Chondrocyte (in vitro differentiated cells): Measurements from ENCODE around the gene CLTCL1. TPM values are rescaled to one million over a fixed set of nuclear protein-coding genes. Genes with fewer than 3 reads are reported as not detected.

Experiments
- DNase-seq: peaks from one replicate; pipeline ENCODE4 v3.0.0; 2021; ENCODE audit warnings: mixed read lengths, low spot score
- H3K27ac Mint-ChIP-seq: one replicate; pipeline ENCODE4 v1.8.0; 2021; ENCODE audit warnings: mild to moderate bottlenecking, moderate library complexity, mixed read lengths; ENCODE audit not compliant: unreplicated experiment
- H3K27me3 Mint-ChIP-seq: 2 replicates; pipeline ENCODE4 v1.8.0; 2021; ENCODE audit warnings: low read depth, mixed read lengths
- H3K36me3 Mint-ChIP-seq: 2 replicates; pipeline ENCODE4 v1.8.0; 2021; ENCODE audit warnings: low read depth, mixed read lengths
- H3K4me1 Mint-ChIP-seq: 2 replicates; pipeline ENCODE4 v1.8.0; 2021; ENCODE audit warnings: low read depth, mild to moderate bottlenecking, mixed read lengths
- H3K4me3 Mint-ChIP-seq: one replicate; pipeline ENCODE4 v1.8.0; 2021; ENCODE audit warnings: mild to moderate bottlenecking, moderate library complexity, mixed read lengths; ENCODE audit not compliant: unreplicated experiment
- H3K9me3 Mint-ChIP-seq: 2 replicates; pipeline ENCODE4 v1.8.0; 2021; ENCODE audit warnings: low read depth, mixed read lengths
- total RNA-seq: library from RNA; stranded (reverse); gene quantifications from 3 replicates; pipeline ENCODE4 v1.2.1, GENCODE V29; 2021
- TF ChIP-seq, protein P1 (sequence below): fragments of 200-600 bp; sonication (generic); IDR thresholded peaks from 2 replicates; pipeline ENCODE4 v1.5.0; 2021; ENCODE audit warnings: antibody characterized with exemption, mild to moderate bottlenecking, moderate library complexity

Gene CLTCL1
- total RNA-seq, 1 donor from 2014 or later: 24.2 TPM

DNA sequence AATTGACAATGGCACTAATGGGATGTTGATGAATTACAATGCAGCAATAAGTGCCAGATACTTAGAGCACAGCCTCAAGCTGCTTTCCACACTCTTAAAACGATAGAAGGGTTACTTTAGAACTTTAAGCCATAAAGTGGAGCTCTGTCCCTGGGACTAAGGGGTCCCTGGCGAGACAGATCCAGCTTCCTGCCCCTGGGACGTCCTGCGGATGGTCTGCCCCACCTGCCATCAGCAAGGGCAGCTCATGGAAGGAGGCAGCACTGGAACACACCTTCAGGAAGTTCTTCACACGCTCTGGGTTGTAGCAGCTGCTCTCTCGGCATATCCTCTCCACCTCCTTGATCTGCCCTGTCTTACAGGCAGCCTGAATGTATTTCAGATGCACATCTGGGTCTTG lies 67.9 kb downstream of the CLTCL1 start:
- no peaks in the 10 kb centered on the region for H3K4me1 Mint-ChIP-seq
- no peak overlapping the region for H3K27ac Mint-ChIP-seq
- TF ChIP-seq, protein P1, sequence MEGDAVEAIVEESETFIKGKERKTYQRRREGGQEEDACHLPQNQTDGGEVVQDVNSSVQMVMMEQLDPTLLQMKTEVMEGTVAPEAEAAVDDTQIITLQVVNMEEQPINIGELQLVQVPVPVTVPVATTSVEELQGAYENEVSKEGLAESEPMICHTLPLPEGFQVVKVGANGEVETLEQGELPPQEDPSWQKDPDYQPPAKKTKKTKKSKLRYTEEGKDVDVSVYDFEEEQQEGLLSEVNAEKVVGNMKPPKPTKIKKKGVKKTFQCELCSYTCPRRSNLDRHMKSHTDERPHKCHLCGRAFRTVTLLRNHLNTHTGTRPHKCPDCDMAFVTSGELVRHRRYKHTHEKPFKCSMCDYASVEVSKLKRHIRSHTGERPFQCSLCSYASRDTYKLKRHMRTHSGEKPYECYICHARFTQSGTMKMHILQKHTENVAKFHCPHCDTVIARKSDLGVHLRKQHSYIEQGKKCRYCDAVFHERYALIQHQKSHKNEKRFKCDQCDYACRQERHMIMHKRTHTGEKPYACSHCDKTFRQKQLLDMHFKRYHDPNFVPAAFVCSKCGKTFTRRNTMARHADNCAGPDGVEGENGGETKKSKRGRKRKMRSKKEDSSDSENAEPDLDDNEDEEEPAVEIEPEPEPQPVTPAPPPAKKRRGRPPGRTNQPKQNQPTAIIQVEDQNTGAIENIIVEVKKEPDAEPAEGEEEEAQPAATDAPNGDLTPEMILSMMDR: no peak
- H3K36me3 Mint-ChIP-seq: peaks cover 45% of the 10 kb centered on the region
- H3K27me3 Mint-ChIP-seq: no peaks in the 10 kb centered on the region
- H3K9me3 Mint-ChIP-seq: no peaks in the 10 kb centered on the region
- no peak overlapping the region for H3K4me3 Mint-ChIP-seq
- DNase-seq: no peak

DNA sequence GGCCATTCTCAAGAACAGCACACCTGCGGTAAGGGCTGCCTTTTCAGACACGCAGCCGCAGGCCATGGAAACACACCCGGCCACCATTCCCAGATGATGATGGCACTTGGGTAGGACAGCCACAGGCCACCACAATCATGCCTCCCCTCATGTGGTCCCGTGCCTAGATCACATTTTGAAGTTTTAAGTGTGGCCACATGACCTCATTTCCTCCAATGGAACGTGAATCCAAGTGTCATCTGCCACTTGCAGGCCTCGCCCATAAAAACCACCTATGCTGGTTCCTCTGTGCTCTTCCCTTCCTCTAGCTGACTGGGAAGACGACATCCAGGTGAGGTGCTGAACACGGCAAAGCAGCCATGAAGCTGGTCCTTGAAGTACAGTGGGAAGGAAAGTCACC lies 68.4 kb downstream of the CLTCL1 start:
- H3K4me1 Mint-ChIP-seq: peaks cover 5% of the 10 kb centered on the region
- TF ChIP-seq, protein P1: no peak
- no peaks in the 10 kb centered on the region for H3K9me3 Mint-ChIP-seq
- H3K27me3 Mint-ChIP-seq: no peaks in the 10 kb centered on the region
- no peak for DNase-seq
- H3K4me3 Mint-ChIP-seq: no peak overlapping the region
- H3K36me3 Mint-ChIP-seq: peaks cover 42% of the 10 kb centered on the region
- no peak overlapping the region for H3K27ac Mint-ChIP-seq

DNA sequence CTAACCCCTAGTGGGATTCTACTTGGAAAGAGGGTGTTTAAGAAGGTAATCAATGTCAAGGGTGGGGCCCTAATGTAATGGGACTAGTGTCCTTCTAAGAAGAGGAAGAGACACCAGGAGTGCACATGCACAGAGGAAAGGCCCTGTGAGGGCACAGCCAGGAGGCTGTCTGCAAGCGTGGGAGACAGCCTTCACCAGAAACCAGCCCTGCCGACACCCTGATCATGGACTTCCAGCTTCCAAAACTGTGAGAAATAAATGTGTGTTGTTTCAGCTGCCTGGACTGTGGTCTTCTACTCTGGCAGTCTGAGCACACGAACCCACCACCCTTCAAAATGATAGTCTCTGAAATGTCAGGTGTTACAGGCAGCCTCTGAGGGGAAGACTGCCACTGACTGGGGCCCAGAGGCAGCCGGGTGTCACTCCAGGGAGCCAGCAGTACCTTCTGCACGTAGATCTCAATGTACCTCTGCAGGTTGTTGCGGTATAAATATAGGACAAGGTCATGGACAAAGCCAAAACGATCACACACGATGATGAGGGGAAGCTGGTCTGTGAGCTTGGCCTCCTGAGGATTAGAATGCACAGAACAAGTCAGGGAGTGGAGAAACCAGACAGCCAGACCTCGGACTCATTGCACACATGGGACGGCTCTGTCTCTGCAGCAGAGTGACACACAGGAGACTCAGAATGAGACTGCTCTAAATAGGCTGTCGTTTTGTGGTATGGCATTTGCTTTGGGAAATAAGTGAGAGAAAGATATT lies 69.1 kb downstream of the CLTCL1 start:
- TF ChIP-seq, protein P1: no peak
- H3K4me1 Mint-ChIP-seq: peaks cover 9% of the 10 kb centered on the region
- H3K27ac Mint-ChIP-seq: no peak overlapping the region
- H3K36me3 Mint-ChIP-seq: peaks cover 38% of the 10 kb centered on the region
- no peak for DNase-seq
- H3K4me3 Mint-ChIP-seq: no peak overlapping the region
- H3K9me3 Mint-ChIP-seq: no peaks in the 10 kb centered on the region
- no peaks in the 10 kb centered on the region for H3K27me3 Mint-ChIP-seq

DNA sequence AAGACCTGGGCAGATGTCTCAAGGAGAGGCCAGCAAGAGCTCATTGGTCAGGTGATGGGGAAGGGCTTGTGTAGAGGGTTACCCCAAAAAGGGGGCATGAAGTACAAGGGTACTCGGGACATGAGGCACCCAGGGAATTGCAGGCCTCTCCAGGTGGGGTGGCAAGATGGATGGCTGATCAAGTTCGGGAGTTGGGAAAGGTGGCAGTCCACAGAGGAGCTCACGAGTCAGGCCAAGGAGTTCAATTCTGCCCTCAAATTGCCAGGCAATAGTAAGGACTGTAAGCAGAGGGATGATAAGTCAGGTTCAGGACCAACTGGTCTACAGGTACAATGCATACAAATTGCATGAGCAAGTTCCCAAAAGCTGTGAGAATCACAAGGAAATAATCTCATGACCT lies 70.7 kb downstream of the CLTCL1 start:
- Mint-ChIP-seq H3K4me1 (peaks cover 9% of the 10 kb centered on the region), H3K36me3 (peaks cover 33% of the 10 kb centered on the region), H3K27ac (no peak overlapping the region), H3K9me3 (no peaks in the 10 kb centered on the region), H3K27me3 (no peaks in the 10 kb centered on the region), H3K4me3 (no peak overlapping the region)
- DNase-seq: no peak
- TF ChIP-seq, protein P1: no peak

DNA sequence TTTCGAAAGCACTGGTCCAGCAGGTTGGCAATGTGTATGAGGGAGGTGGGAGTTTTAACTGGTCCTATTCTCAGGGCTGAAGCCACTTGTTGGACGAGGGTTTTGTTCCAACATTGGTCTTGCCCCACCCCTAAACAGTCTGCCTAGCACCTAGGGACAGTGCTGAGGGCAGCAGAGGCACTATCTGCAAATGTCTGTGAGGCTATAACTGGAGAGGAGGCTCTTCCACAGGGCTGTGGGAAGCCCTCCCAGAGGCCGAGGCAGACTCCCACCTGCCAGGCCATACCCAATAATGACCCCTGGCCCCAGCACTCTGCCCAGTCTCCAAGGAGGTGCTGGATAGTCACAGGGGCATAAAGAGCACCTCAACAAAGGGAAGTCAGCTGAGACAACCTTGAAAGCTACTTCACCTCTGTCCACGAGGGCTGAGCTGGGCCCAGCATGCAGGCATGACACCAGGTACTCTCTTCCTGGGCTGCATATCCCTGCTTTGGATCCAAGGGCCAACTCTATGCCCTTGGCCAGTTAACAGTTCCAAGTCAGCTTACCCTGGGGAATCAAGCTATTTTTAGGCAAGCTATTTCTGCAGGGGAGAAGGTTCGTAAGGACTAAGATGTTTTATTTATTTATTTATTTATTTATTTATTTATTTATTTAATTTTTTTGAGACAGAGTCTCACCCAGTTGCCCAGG lies 72.8 kb downstream of the CLTCL1 start:
- Mint-ChIP-seq H3K4me1 (peaks cover 9% of the 10 kb centered on the region), H3K27me3 (no peaks in the 10 kb centered on the region), H3K9me3 (no peaks in the 10 kb centered on the region), H3K36me3 (peaks cover 33% of the 10 kb centered on the region), H3K27ac (no peak overlapping the region), H3K4me3 (no peak overlapping the region)
- no peak for DNase-seq
- TF ChIP-seq, protein P1: no peak
